ENCODE data around the gene WDR74. TPM values are rescaled to one million over a fixed set of nuclear protein-coding genes. Genes with fewer than 3 reads are reported as not detected.

WDR74 gene
- total RNA-seq, 1 experiment from 2014 or later, result 110 TPM

- DNase-seq (ENCODE audit: low spot score) (no peak), ATAC-seq (no peak)
- Mint-ChIP-seq H3K27ac (no peak overlapping the region), H3K4me1 (peaks cover 7% of the 10 kb centered on the region), H3K9me3 (no peaks in the 10 kb centered on the region), H3K36me3 (peaks cover 72% of the 10 kb centered on the region), H3K27me3 (ENCODE audit: low read depth) (no peaks in the 10 kb centered on the region), H3K4me3 (no peak overlapping the region)
- no peak for TF ChIP-seq NFYB (CRISPR knock-in tag; conservative IDR thresholded peaks at IDR 0.05; ENCODE audit: low read depth)
- no peak for TF ChIP-seq ZNF532 (CRISPR knock-in tag; IDR thresholded peaks at IDR 0.05; ENCODE audit: borderline replicate concordance)
- no peak for TF ChIP-seq CTCF (IDR thresholded peaks at IDR 0.05)
- TF ChIP-seq USF2 (CRISPR knock-in tag; IDR thresholded peaks at IDR 0.05), result no peak
- TF ChIP-seq NR1H2 (CRISPR knock-in tag; IDR thresholded peaks at IDR 0.05), result no peak
- no peak for TF ChIP-seq SMAD4 (CRISPR knock-in tag; IDR thresholded peaks at IDR 0.05)
- TF ChIP-seq GRHL2 (CRISPR knock-in tag; IDR thresholded peaks at IDR 0.05; ENCODE audit: insufficient replicate concordance, severe bottlenecking), result no peak
- no peak for TF ChIP-seq TP53 (CRISPR knock-in tag; IDR thresholded peaks at IDR 0.05)
- no peak for TF ChIP-seq ZNF671 (CRISPR knock-in tag; IDR thresholded peaks at IDR 0.05)
- TF ChIP-seq RORB (CRISPR knock-in tag; IDR thresholded peaks at IDR 0.05), result no peak
- no peak for TF ChIP-seq ZBTB43 (CRISPR knock-in tag; IDR thresholded peaks at IDR 0.05)
- TF ChIP-seq PREB (CRISPR knock-in tag; IDR thresholded peaks at IDR 0.05; ENCODE audit: borderline replicate concordance), result no peak
- TF ChIP-seq ZNF416 (CRISPR knock-in tag; IDR thresholded peaks at IDR 0.05), result no peak
- TF ChIP-seq IRF1 (CRISPR knock-in tag; IDR thresholded peaks at IDR 0.05), result no peak
- TF ChIP-seq ZMAT4 (CRISPR knock-in tag; IDR thresholded peaks at IDR 0.05), result no peak
- TF ChIP-seq GABPB1 (CRISPR knock-in tag; IDR thresholded peaks at IDR 0.05), result no peak
- TF ChIP-seq JUN (CRISPR knock-in tag; IDR thresholded peaks at IDR 0.05), result no peak
- TF ChIP-seq USF1 (CRISPR knock-in tag; IDR thresholded peaks at IDR 0.05), result no peak
- no peak for TF ChIP-seq ZNF121 (CRISPR knock-in tag; IDR thresholded peaks at IDR 0.05)
- ChIA-PET CTCF (no interaction called here), POLR2A (no interaction called here)
These were observed 39.9 kb downstream of the WDR74 start for GRCh38 chr11:62799486-62799885.

Measured in WTC11 (cell line).